ENCODE data around the gene CCDC160. TPM values are rescaled to one million over a fixed set of nuclear protein-coding genes. Genes with fewer than 3 reads are reported as not detected.

CCDC160 gene
- total and polyA plus RNA-seq, 2 of the 8 experiments (the other 6 are each of a cell fraction or from before 2014, with no cell fraction given), result 0.92 to 2.6 TPM

DNA sequence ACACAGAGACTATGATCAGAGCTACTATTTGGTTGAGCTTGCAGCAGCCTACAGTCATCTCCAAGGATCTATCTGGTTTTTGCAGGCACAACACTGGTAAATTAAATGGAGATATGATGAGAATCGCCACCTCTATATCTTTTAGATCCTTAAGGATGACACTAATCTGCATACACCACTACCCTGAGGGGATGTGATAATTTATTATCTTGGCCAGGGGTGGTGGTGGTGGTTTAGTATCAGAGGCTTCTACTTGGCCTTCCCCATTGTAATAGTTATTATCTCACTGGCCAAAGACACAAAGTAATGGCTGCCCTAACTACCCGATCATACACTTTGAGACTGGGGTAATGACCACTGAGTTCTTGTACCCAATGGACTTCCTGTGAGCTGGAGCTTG is 21.2 kb downstream of the CCDC160 start:
- ChIA-PET POLR2A (ENCODE audit: partially characterized antibody) (no interaction called here), CTCF (ENCODE audit: partially characterized antibody) (interaction anchor here (3.4 kb wide), 1 partner anchor 232 kb away, joined by 12 read pairs; no protein-coding TSS in a partner anchor)
- Histone ChIP-seq H3K23ac (ENCODE audit: insufficient read length) (no peak overlapping the region), H3K27ac (ENCODE audit: low read depth, low read length) (no peak overlapping the region), H2BK120ac (replicated peaks; ENCODE audit: low read depth, low read length) (no peak overlapping the region), H3K79me2 (ENCODE audit: control insufficient read depth in 1 of 2, insufficient read depth in 2 of 2, low read length in 2 of 2) (no peaks in the 10 kb centered on the region), H3K36me3 (ENCODE audit: control insufficient read depth in 2 of 4, insufficient read depth in 4 of 4, low read length in 3 of 4) (no peaks in the 10 kb centered on the region), H3K23me2 (ENCODE audit: low read depth, low read length) (no peaks in the 10 kb centered on the region), H3K27me3 (replicated peaks in 1 of 4; ENCODE audit: control insufficient read depth in 3 of 4, extremely low read depth in 1 of 4, insufficient read depth in 3 of 4, low read length in 3 of 4) (no peaks in the 10 kb centered on the region), H2BK15ac (ENCODE audit: low read length) (no peak overlapping the region), H3K18ac (ENCODE audit: extremely low read depth, low read length) (no peak overlapping the region), H2BK5ac (ENCODE audit: low read depth, low read length) (no peak overlapping the region), H3K79me1 (ENCODE audit: low read depth, low read length) (no peaks in the 10 kb centered on the region), H2BK20ac (ENCODE audit: low read length) (no peak overlapping the region), H3K9ac (replicated peaks in 1 of 4; ENCODE audit: extremely low read depth in 1 of 4, low read depth in 3 of 4, low read length in 3 of 4) (no peak overlapping the region), H3K4ac (replicated peaks; ENCODE audit: insufficient read length, low read depth, low read length) (no peak overlapping the region), H2AFZ (ENCODE audit: low read length) (no peak overlapping the region), H3K4me1 (replicated peaks in 1 of 4; ENCODE audit: control insufficient read depth in 3 of 4, insufficient read depth in 4 of 4, low read length in 3 of 4) (no peaks in the 10 kb centered on the region; a peak in 1 of 7 replicates), H4K5ac (ENCODE audit: insufficient read length, low read depth, low read length) (no peak overlapping the region), H3K4me2 (ENCODE audit: insufficient read depth in 1 of 2, low read depth in 2 of 2, low read length in 2 of 2) (no peak overlapping the region), H4K91ac (replicated peaks; ENCODE audit: insufficient read length, low read length) (no peak overlapping the region), H4K8ac (ENCODE audit: extremely low read depth, insufficient read depth, low read length) (no peak overlapping the region), H2AK5ac (ENCODE audit: low read depth, low read length) (no peak overlapping the region), H4K20me1 (replicated peaks in 1 of 2; ENCODE audit: control insufficient read depth in 1 of 2, insufficient read depth in 2 of 2, low read length in 2 of 2) (no peaks in the 10 kb centered on the region), H3K14ac (ENCODE audit: insufficient read length) (no peak overlapping the region), H3K9me3 (ENCODE audit: insufficient read depth in 2 of 2, low read depth in 1 of 2, low read length in 1 of 2) (no peaks in the 10 kb centered on the region), H2BK12ac (ENCODE audit: low read depth, low read length) (no peak overlapping the region), H3K56ac (replicated peaks; ENCODE audit: insufficient read length, low read depth, low read length) (no peak overlapping the region), H3K4me3 (ENCODE audit: extremely low read depth in 1 of 4, insufficient read depth in 2 of 4, low read depth in 3 of 4, low read length in 4 of 4) (no peak overlapping the region)
- no peak for FAIRE-seq
- WGBS, 2 experiments (ENCODE audit: extremely low coverage in 1 of 2, insufficient coverage in 1 of 2, insufficient read length in 1 of 2, insufficient replicate concordance in 2 of 2, low coverage in 1 of 2, low lambda C conversion rate in 2 of 2, missing lambda C conversion rate in 1 of 2), result 96% methylated on average over 2 of the region's 2 CpGs; no CpG with 5 or more reads in 1 of the 2 experiments
- no peak for TF ChIP-seq PHF8 (conservative IDR thresholded peaks at IDR 0.05; ENCODE audit: low read depth, low read length)
- TF ChIP-seq SRF (IDR thresholded peaks at IDR 0.05; ENCODE audit: low read depth, low read length), result no peak
- no peak for TF ChIP-seq SAP30 (IDR thresholded peaks at IDR 0.05; ENCODE audit: insufficient read depth, insufficient replicate concordance, low read length)
- TF ChIP-seq EP300 (IDR thresholded peaks at IDR 0.05; ENCODE audit: borderline replicate concordance in 1 of 2, low read depth in 2 of 2, low read length in 2 of 2), result no peak
- TF ChIP-seq, protein P1, sequence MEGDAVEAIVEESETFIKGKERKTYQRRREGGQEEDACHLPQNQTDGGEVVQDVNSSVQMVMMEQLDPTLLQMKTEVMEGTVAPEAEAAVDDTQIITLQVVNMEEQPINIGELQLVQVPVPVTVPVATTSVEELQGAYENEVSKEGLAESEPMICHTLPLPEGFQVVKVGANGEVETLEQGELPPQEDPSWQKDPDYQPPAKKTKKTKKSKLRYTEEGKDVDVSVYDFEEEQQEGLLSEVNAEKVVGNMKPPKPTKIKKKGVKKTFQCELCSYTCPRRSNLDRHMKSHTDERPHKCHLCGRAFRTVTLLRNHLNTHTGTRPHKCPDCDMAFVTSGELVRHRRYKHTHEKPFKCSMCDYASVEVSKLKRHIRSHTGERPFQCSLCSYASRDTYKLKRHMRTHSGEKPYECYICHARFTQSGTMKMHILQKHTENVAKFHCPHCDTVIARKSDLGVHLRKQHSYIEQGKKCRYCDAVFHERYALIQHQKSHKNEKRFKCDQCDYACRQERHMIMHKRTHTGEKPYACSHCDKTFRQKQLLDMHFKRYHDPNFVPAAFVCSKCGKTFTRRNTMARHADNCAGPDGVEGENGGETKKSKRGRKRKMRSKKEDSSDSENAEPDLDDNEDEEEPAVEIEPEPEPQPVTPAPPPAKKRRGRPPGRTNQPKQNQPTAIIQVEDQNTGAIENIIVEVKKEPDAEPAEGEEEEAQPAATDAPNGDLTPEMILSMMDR (IDR thresholded peaks at IDR 0.05; ENCODE audit: control extremely low read depth in 1 of 3, insufficient read depth in 1 of 3, low read depth in 1 of 3, low read length in 3 of 3), result no peak
- no peak for TF ChIP-seq SUZ12 (IDR thresholded peaks at IDR 0.05; ENCODE audit: low read length)
- no peak for TF ChIP-seq SIRT6 (IDR thresholded peaks at IDR 0.05; ENCODE audit: low read length)
- no peak for TF ChIP-seq FOSL1 (IDR thresholded peaks at IDR 0.05; ENCODE audit: insufficient read depth, low read depth, low read length)
- no peak for DNase-seq (ENCODE audit: low read depth in 1 of 2, low spot score in 2 of 2)

All from H1 (cell line).